GM12878 (cell line): ENCODE results near the gene TMEM181. TPM values are rescaled to one million over a fixed set of nuclear protein-coding genes. Genes with fewer than 3 reads are reported as not detected.

Experiments
- ATAC-seq: fragments of 200-7000 bp; cut with Tn5 transposase; 3 replicates; pipeline ENCODE4 v1.9.1; 2020; ENCODE audit warnings: mild to moderate bottlenecking, moderate library complexity
- BruUV-seq: library from RNA; stranded (reverse); fragments of 400-500 nt; replicated peaks from 2 replicates; lab custom pipeline; 2021; lab: Mats Ljungman, UMichigan
- CTCF ChIA-PET: fragments of 300-600 bp; sonication (Branson Sonifier 250); formaldehyde crosslinking; extraction: SDS; loops from one replicate; lab custom pipeline; 2021; ENCODE audit warnings: inconsistent platforms; lab: Yijun Ruan, JAX
- POLR2A ChIA-PET: fragments of 350-600 bp; formaldehyde crosslinking; extraction: SDS; loops from one replicate; lab custom pipeline; 2021; ENCODE audit warnings: inconsistent platforms; lab: Charles Lee
- RAD21 ChIA-PET: fragments of 300-600 bp; sonication (Branson Sonifier 250); formaldehyde crosslinking; loops from one replicate; lab custom pipeline; 2023; ENCODE audit warnings: antibody characterized with exemption; ENCODE audit not compliant: unreplicated experiment; lab: Charles Lee
- SMC1A ChIA-PET: fragments of 300-600 bp; sonication (Branson Sonifier 250); formaldehyde crosslinking; loops from one replicate; lab custom pipeline; 2023; ENCODE audit not compliant: unreplicated experiment, uncharacterized antibody; lab: Charles Lee
- DNase-seq: peaks from one replicate; pipeline ENCODE4 v3.0.0-alpha.2; 2011; ENCODE audit warnings: low read depth, low spot score
- FAIRE-seq: peaks from 3 replicates; lab custom pipeline; 2011; peaks lifted over from hg19 to GRCh38; lab: Jason Lieb, UNC
- H2AFZ ChIP-seq: 2 replicates; pipeline ENCODE4 v1.6.0; 2011; ENCODE audit warnings: low read depth, low read length, control low read depth; ENCODE audit not compliant: control insufficient read depth
- H3K27ac ChIP-seq: 2 replicates; pipeline ENCODE4 v1.5.1; 2011; ENCODE audit warnings: control low read depth; ENCODE audit not compliant: control insufficient read depth, insufficient read depth
- H3K27me3 ChIP-seq, 2 experiments: replicated peaks in 1 of 2; 2 replicates each; pipeline versions ENCODE4 v1.6.0 to v1.6.1; 2011; ENCODE audit warnings: low read length in 1 of 2; ENCODE audit not compliant: control insufficient read depth in 2 of 2, insufficient read depth in 2 of 2
- H3K36me3 ChIP-seq, 2 experiments: 2 replicates each; pipeline ENCODE4 v1.5.1; 2011; ENCODE audit warnings: low read length in 1 of 2; ENCODE audit not compliant: control insufficient read depth in 2 of 2, insufficient read depth in 2 of 2
- H3K4me1 ChIP-seq: 2 replicates; pipeline ENCODE4 v1.6.1; 2011; ENCODE audit warnings: mild to moderate bottlenecking, low read length, moderate library complexity, mixed read lengths; ENCODE audit not compliant: control insufficient read depth, insufficient read depth
- H3K4me2 ChIP-seq: 2 replicates; pipeline ENCODE4 v1.6.0; 2011; ENCODE audit warnings: control low read depth; ENCODE audit not compliant: control insufficient read depth, insufficient read depth
- H3K4me3 ChIP-seq: fragments of 200-600 bp; sonication (generic); 2 replicates; pipeline ENCODE4 v1.5.1; 2016
- H3K79me2 ChIP-seq: 2 replicates; pipeline ENCODE4 v1.6.0; 2011; ENCODE audit warnings: low read length; ENCODE audit not compliant: control insufficient read depth, insufficient read depth
- H3K9ac ChIP-seq: 2 replicates; pipeline ENCODE4 v1.8.0; 2011; ENCODE audit warnings: low read length, control low read depth, mixed read lengths; ENCODE audit not compliant: control insufficient read depth, insufficient read depth
- H3K9me3 ChIP-seq: replicated peaks from 3 replicates; pipeline ENCODE4 v1.5.1; 2011; ENCODE audit warnings: mild to moderate bottlenecking, low read length; ENCODE audit not compliant: control insufficient read depth, insufficient read depth
- H4K20me1 ChIP-seq: 2 replicates; pipeline ENCODE4 v1.6.0; 2011; ENCODE audit not compliant: control insufficient read depth, insufficient read depth
- BCL11A ChIP-seq: IDR thresholded peaks from 2 replicates; pipeline ENCODE4 v1.6.1; 2011; ENCODE audit warnings: low read depth, low read length
- BCLAF1 ChIP-seq: fragments of 450-650 bp; IDR thresholded peaks from 2 replicates; pipeline ENCODE4 v1.6.1; 2017; ENCODE audit warnings: antibody characterized with exemption, mild to moderate bottlenecking, moderate library complexity
- EZH2 ChIP-seq: IDR thresholded peaks from 2 replicates; pipeline ENCODE4 v1.6.1; 2012; ENCODE audit warnings: low read depth, mild to moderate bottlenecking, control low read depth, inconsistent platforms, low read length, borderline replicate concordance; ENCODE audit not compliant: control insufficient read depth
- HDAC2 ChIP-seq: fragments of 200-600 bp; sonication (generic); IDR thresholded peaks from 2 replicates; pipeline ENCODE4 v1.6.1; 2017
- NBN ChIP-seq: fragments of 450-650 bp; IDR thresholded peaks from 2 replicates; pipeline ENCODE4 v1.6.1; 2016
- PAX5 ChIP-seq: IDR thresholded peaks from 2 replicates; pipeline ENCODE4 v1.6.1; 2011; ENCODE audit warnings: low read depth, low read length, borderline replicate concordance
- PML ChIP-seq: IDR thresholded peaks from 2 replicates; pipeline ENCODE4 v1.6.1; 2012; ENCODE audit warnings: low read length, inconsistent platforms
- POLR2A ChIP-seq: IDR thresholded peaks from 2 replicates; pipeline ENCODE4 v1.6.1; 2011; ENCODE audit warnings: low read depth, mild to moderate bottlenecking, low read length
- RAD51 ChIP-seq: fragments of 450-650 bp; IDR thresholded peaks from 2 replicates; pipeline ENCODE4 v1.6.1; 2016; ENCODE audit warnings: moderate library complexity, mild to moderate bottlenecking, inconsistent platforms
- STAT3 ChIP-seq: IDR thresholded peaks from 2 replicates; pipeline ENCODE4 v1.6.1; 2011; ENCODE audit warnings: low read depth, low read length, improper control_type of control experiment
- ZBTB11 ChIP-seq: fragments of 450-650 bp; formaldehyde crosslinking; IDR thresholded peaks from 2 replicates; pipeline ENCODE4 v1.5.0; 2022; ENCODE audit warnings: mild to moderate bottlenecking, missing genetic modification characterization
- WGBS: methylation state at CpG from one replicate; pipeline ENCODE4 v1.1.6; 2016; ENCODE audit warnings: low lambda C conversion rate; ENCODE audit not compliant: insufficient replicate concordance, insufficient coverage; ENCODE audit errors: missing lambda C conversion rate; 5-methylcytosine and 5-hydroxymethylcytosine counted together
- in situ Hi-C: fragments of 300-500 bp; cut with MboI; formaldehyde crosslinking; loops from 9 replicates; pipeline ENCODE4 v1.14.3; 2018; ENCODE audit warnings: mixed read lengths
- intact Hi-C: fragments of 100-400 bp; cut with micrococcal nuclease; formaldehyde crosslinking; loops from one replicate; pipeline ENCODE4 v1.14.2; 2022; ENCODE audit not compliant: unreplicated experiment
- polyA plus RNA-seq, 11 experiments: library from polyadenylated mRNA; depleted of rRNA in 4 of 11; unstranded in 6 of 11; stranded (reverse) in 5 of 11; fragments of >200 nt; fragmentation: Nextera tagmentation in 4 of 11; fragmentation: Illumina TruSeq in 1 of 11; extraction: Ambion mirVana in 4 of 11; extraction: Trizol in 1 of 11; gene quantifications; 1 replicate in 1 of 11; 2 replicates in 10 of 11; pipeline versions ENCODE4 v1.2.1 to v1.2.3, GENCODE V29; 2011 to 2016; ENCODE audit warnings: inconsistent platforms in 2 of 11, missing spikeins in 2 of 11, low read depth in 1 of 11
- total RNA-seq, 4 experiments: library from RNA; depleted of rRNA in 3 of 4; stranded (reverse); fragments of >200 nt in 3 of 4; fragmentation: Illumina TruSeq in 1 of 4; extraction: Trizol in 1 of 4; gene quantifications; 2 replicates each; pipeline versions ENCODE4 v1.2.1 to v1.2.3, GENCODE V29; 2013 to 2021
- TF ChIP-seq, protein P1 (sequence below): IDR thresholded peaks from 2 replicates; pipeline ENCODE4 v1.6.1; 2011; ENCODE audit warnings: low read depth, low read length, improper control_type of control experiment, borderline replicate concordance

Gene TMEM181
- total and polyA plus RNA-seq, 10 of the 15 experiments (the other 5 are each of a cell fraction or from before 2014, with no cell fraction given), result 1.5 to 7.9 (median 5.2) TPM

DNA sequence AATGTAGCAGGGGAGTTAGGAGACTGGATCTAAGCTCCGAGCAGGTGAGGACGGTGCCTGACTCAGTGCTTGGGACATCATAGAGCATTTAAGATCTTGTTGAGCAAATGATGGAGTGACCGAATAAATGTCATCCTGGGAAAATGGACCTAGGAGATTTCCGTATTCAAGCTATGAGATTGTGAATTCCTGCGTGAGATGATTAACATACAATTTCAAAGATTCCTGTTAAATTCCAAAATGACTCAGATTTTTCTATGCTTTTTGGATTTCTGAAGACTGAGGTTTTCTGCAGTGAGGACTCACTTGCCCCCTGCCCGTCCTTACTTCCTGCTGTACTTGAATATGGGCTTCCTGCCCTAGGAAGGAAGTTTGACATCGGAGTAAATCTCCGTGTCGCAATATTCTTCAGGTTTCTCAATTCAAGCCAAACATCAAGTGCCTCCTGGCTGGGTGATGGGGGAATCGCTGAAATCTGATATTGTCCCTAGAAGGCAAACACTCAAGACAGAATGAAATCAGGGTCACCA is 95.1 kb downstream of the TMEM181 start (continued):
- TF ChIP-seq ZBTB11 (CRISPR knock-in tag), result no peak
- no peak for TF ChIP-seq PAX5
- TF ChIP-seq PML, result no peak
- no peak for TF ChIP-seq POLR2A

- 80% methylated on average over 22 of the region's 22 CpGs for WGBS
- Histone ChIP-seq H2AFZ (no peak overlapping the region), H3K4me3 (no peak overlapping the region), H3K4me2 (no peak overlapping the region), H3K27me3 (no peaks in the 10 kb centered on the region), H4K20me1 (no peaks in the 10 kb centered on the region), H3K79me2 (no peaks in the 10 kb centered on the region), H3K9me3 (no peaks in the 10 kb centered on the region), H3K27ac (no peak overlapping the region), H3K36me3 (no peaks in the 10 kb centered on the region), H3K9ac (no peak overlapping the region), H3K4me1 (peaks cover 29% of the 10 kb centered on the region)
- ATAC-seq, result no peak
- intact Hi-C loops (no loop called here), in situ Hi-C loops (no loop called here)
- SMC1A ChIA-PET, result interaction anchor here (1.4 kb wide), 1 partner anchor 35 kb away, joined by 3 read pairs; no protein-coding TSS in a partner anchor
- no peak for FAIRE-seq
- RAD21 ChIA-PET, result no interaction called here
- POLR2A ChIA-PET, result no interaction called here
- DNase-seq, result no peak
- CTCF ChIA-PET, result interaction anchor here (1.5 to 10.4 kb wide), 2 partner anchors 12 to 35 kb away, joined by 5 to 72 read pairs; partner anchors contain the start of gene DYNLT1
- no TSS peak for BruUV-seq
- TF ChIP-seq, protein P1, sequence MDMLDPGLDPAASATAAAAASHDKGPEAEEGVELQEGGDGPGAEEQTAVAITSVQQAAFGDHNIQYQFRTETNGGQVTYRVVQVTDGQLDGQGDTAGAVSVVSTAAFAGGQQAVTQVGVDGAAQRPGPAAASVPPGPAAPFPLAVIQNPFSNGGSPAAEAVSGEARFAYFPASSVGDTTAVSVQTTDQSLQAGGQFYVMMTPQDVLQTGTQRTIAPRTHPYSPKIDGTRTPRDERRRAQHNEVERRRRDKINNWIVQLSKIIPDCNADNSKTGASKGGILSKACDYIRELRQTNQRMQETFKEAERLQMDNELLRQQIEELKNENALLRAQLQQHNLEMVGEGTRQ, result no peak
- no peak for TF ChIP-seq PAX5
- no peak for TF ChIP-seq STAT3
- TF ChIP-seq NBN, result no peak
- no peak for TF ChIP-seq EZH2
- no peak for TF ChIP-seq BCLAF1
- no peak for TF ChIP-seq BCL11A
- no peak for TF ChIP-seq RAD51
- no peak for TF ChIP-seq HDAC2
Measured at GRCh38 chr6:158655569-158656450, 95.9 kb downstream of the TMEM181 start.
